Retinal pigment epithelial cell (primary cell): ENCODE data around the gene SELPLG.

ENCODE experiments used
- DNase-seq: peaks from one replicate; pipeline ENCODE4 v3.0.0-alpha.2; 2010; ENCODE audit warnings: low read depth
- H3K4me3 ChIP-seq: 2 replicates; pipeline ENCODE4 v1.5.1; 2011; ENCODE audit warnings: mild to moderate bottlenecking, low read length, control low read depth, moderate library complexity
- TF ChIP-seq, protein P1 (sequence below): conservative IDR thresholded peaks from 2 replicates; pipeline ENCODE4 v1.5.1; 2011; ENCODE audit warnings: low read depth, low read length, control low read depth, inconsistent platforms

SELPLG gene

DNA sequence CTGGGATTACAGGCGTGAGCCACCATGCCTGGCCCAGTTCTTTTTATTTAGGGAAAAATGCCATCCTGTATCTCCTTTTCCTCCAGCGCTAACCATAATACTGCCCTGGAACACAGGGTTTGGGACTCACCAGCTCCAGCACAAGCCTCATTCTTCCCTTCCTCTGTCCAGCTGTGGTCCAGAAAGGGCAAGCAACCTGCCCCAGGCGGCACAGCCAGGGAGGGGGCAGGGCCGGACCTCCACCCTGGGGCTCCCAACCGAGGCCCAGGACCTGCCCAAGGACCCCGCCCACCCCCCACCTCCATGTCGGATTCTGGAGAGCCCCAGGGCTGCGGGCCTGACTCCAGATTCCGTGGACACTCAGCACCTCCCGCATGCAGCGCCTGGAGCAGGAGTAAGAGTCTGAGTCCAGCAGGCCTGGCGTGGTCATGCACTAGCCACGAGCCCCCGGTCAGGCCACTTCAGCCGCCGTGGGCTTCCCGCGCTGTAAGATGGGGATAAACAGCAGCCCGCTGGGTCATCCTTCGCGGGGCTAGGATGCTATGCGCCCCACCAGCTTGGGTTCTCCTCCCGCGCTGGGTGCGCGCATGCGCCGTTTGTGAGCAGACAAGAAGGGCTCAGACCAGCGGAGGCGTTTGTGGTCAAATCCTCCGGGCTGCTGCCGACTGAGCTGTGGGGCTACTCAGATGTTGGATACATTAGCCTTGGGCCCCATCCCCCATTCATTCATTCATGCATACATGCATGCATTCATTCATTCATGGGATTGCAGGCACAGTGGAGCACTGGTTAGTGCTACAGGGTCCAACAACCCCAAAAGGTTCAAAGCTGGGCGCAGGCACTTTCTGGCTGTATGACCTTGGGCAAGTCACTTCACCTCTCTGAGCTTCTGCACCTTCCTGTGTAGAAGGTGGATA, 52.1 kb downstream of the SELPLG start:
- DNase-seq = no peak
- TF ChIP-seq, protein P1, sequence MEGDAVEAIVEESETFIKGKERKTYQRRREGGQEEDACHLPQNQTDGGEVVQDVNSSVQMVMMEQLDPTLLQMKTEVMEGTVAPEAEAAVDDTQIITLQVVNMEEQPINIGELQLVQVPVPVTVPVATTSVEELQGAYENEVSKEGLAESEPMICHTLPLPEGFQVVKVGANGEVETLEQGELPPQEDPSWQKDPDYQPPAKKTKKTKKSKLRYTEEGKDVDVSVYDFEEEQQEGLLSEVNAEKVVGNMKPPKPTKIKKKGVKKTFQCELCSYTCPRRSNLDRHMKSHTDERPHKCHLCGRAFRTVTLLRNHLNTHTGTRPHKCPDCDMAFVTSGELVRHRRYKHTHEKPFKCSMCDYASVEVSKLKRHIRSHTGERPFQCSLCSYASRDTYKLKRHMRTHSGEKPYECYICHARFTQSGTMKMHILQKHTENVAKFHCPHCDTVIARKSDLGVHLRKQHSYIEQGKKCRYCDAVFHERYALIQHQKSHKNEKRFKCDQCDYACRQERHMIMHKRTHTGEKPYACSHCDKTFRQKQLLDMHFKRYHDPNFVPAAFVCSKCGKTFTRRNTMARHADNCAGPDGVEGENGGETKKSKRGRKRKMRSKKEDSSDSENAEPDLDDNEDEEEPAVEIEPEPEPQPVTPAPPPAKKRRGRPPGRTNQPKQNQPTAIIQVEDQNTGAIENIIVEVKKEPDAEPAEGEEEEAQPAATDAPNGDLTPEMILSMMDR = no peak
- H3K4me3 ChIP-seq = no peak overlapping the region

DNA sequence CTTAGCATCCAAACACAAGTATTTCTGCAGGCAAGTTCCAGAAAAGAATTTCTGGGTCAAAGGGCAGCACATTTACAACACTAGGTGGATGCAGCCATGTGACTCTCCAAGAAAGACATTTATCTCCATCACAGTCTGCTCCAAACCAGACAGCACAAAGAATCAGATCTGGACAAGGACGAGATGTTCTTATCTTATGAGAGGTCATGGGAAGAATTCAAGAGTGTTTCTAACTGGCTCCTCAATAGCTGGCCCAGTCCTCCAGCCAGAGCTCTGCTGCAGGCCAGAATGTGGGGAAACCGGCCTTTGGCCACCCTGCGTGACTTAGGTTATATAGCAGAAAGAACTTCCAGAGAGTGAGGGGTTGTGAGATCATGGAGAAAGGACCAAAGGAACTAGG, 53.2 kb downstream of the SELPLG start:
- H3K4me3 ChIP-seq = no peak overlapping the region
- no peak for DNase-seq
- TF ChIP-seq, protein P1 = no peak

GRCh38 chr12:108578813-108579212, 54.9 kb downstream of the SELPLG start:
- H3K4me3 ChIP-seq = no peak overlapping the region
- TF ChIP-seq, protein P1 = no peak
- no peak for DNase-seq

GRCh38 chr12:108578264-108578663, 55.4 kb downstream of the SELPLG start:
- TF ChIP-seq, protein P1 = no peak
- DNase-seq = no peak
- no peak overlapping the region for H3K4me3 ChIP-seq

DNA sequence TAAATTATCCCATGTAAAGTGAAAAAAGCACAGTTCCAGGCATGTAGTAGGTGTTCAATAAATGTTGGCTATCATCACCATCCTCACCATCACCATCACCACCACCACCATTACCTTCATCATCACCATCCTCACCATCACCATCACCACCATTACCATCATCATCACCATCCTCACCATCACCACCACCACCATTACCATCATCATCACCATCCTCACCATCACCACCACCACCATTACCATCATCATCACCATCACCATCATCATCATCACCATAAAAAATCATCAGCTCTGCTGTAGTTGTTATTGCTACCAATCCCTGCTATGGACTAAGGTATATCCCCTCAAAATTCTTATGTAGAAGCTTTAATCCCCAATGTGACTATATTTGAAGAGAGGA, 56.2 kb downstream of the SELPLG start:
- TF ChIP-seq, protein P1 = no peak
- DNase-seq = no peak
- H3K4me3 ChIP-seq = no peak overlapping the region

DNA sequence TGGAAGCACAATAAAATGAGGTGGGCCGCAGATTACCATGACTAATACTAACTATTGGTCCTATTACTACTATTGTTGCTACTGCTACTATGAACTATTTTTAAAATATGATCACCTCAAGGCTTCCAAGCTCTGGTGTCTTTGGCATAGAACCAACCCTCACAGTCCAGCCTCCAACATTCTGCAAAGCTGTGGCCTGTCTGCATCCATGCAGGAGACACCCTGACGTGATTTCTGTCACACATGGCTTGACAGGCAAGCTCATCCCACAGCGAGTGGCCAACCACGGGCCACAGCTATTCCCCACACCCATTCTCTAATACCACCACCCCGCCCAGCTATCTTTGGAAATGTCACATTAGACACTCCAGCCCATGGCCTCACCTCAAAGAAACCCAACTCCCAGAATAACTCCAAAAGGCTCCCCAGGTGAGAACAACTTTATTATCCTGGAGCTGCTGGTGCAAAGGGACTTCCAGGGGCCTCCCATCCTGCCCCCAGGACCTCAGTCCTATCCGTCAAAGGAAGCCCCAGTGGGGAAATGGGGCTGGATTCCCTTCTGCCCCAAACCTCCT, 56.9 kb downstream of the SELPLG start:
- TF ChIP-seq, protein P1 = no peak
- H3K4me3 ChIP-seq = no peak overlapping the region
- DNase-seq = no peak
